ENCODE results near the gene DCC.

DCC gene

DNA sequence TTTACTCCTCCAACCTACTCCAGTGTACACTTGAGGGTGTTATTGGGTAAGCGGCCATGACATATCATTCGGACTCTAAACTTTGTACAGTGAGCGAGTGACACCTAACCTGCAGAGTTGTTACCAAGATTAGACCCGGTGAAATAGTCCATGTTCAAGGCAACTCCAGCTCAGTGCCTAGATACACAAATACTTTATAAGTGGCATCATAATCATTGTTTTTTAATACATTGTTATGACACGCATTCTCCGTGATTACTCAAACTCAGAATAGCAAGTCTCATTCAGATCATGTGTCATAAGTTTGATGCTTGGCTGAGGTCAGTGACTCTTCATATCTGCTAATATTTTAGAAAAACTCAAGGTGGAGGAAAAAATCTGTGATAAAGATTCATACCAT, 597.8 kb downstream of the DCC start:
- no peaks in the 10 kb centered on the region for H3K4me1 ChIP-seq
- no peak overlapping the region for H3K4me3 ChIP-seq (ENCODE audit: low read depth, low read length)
- no peaks in the 10 kb centered on the region for H3K36me3 ChIP-seq
- H3K27me3 ChIP-seq: no peaks in the 10 kb centered on the region
- no peaks in the 10 kb centered on the region for H3K9me3 ChIP-seq
- DNase-seq: no peak
- TF ChIP-seq, protein P1, sequence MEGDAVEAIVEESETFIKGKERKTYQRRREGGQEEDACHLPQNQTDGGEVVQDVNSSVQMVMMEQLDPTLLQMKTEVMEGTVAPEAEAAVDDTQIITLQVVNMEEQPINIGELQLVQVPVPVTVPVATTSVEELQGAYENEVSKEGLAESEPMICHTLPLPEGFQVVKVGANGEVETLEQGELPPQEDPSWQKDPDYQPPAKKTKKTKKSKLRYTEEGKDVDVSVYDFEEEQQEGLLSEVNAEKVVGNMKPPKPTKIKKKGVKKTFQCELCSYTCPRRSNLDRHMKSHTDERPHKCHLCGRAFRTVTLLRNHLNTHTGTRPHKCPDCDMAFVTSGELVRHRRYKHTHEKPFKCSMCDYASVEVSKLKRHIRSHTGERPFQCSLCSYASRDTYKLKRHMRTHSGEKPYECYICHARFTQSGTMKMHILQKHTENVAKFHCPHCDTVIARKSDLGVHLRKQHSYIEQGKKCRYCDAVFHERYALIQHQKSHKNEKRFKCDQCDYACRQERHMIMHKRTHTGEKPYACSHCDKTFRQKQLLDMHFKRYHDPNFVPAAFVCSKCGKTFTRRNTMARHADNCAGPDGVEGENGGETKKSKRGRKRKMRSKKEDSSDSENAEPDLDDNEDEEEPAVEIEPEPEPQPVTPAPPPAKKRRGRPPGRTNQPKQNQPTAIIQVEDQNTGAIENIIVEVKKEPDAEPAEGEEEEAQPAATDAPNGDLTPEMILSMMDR (IDR thresholded peaks at IDR 0.05; ENCODE audit: low read depth, low read length): no peak

- Histone ChIP-seq H3K4me1 (no peaks in the 10 kb centered on the region), H3K4me3 (ENCODE audit: low read depth, low read length) (no peak overlapping the region), H3K9me3 (no peaks in the 10 kb centered on the region), H3K27me3 (no peaks in the 10 kb centered on the region), H3K36me3 (no peaks in the 10 kb centered on the region)
- DNase-seq: no peak
- TF ChIP-seq, protein P1 (IDR thresholded peaks at IDR 0.05; ENCODE audit: low read depth, low read length): no peak
Measured at GRCh38 chr18:52945552-52945951, 605.6 kb downstream of the DCC start.

DNA sequence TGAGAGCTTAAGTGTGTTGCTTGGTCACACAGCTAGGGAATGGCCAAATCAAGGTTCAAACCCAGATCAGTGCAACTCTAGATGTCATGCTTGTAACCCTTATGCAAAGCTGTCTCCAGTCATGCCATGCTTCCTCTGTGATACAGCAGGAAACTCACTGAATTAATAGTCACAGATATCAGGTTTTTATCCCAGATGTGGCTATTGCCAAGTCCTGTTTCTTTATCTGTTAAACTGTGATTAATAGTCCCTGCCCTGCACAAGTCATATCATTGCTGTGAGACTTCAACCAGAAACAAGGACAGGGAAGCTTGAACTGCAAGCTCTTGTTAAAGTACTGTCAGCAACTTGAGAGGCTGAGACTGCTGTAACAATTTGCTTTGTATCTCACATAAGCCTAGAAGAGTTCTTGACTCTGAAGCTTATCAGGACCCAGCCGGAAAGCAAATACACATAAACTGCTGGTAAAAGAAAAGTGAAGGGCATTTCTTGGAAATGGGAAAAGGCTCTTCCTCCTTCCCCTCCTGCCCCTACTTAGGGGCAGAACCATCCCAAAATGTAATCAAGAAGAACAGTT, 609.0 kb downstream of the DCC start:
- no peak for DNase-seq
- Histone ChIP-seq H3K9me3 (no peaks in the 10 kb centered on the region), H3K4me1 (no peaks in the 10 kb centered on the region), H3K36me3 (no peaks in the 10 kb centered on the region), H3K4me3 (ENCODE audit: low read depth, low read length) (no peak overlapping the region), H3K27me3 (no peaks in the 10 kb centered on the region)
- TF ChIP-seq, protein P1 (IDR thresholded peaks at IDR 0.05; ENCODE audit: low read depth, low read length): no peak

GRCh38 chr18:52950155-52950554, 610.2 kb downstream of the DCC start:
- no peak for DNase-seq
- H3K4me1 ChIP-seq: no peaks in the 10 kb centered on the region
- H3K27me3 ChIP-seq: no peaks in the 10 kb centered on the region
- H3K36me3 ChIP-seq: no peaks in the 10 kb centered on the region
- no peaks in the 10 kb centered on the region for H3K9me3 ChIP-seq
- TF ChIP-seq, protein P1 (IDR thresholded peaks at IDR 0.05; ENCODE audit: low read depth, low read length): no peak
- no peak overlapping the region for H3K4me3 ChIP-seq (ENCODE audit: low read depth, low read length)

DNA sequence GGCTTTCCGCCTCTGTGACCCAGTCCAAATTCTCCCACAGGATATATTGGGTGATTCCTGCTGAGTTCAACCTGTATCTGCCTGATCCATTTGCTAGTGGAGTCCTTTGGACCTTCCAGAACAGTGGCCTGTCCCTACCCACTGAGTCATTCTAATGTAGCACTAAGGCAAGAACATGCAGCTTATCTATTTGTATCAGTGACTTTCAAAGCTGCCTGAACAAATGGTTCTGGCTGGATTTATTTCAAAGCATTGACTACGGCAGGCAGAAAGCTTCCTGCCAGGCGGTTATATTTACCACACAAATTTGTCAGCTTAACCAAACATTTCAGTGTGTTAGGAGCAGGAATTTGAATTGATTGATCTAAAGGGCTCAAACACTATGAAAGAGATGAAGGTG, 613.4 kb downstream of the DCC start:
- no peaks in the 10 kb centered on the region for H3K4me1 ChIP-seq
- H3K27me3 ChIP-seq: no peaks in the 10 kb centered on the region
- H3K36me3 ChIP-seq: no peaks in the 10 kb centered on the region
- no peaks in the 10 kb centered on the region for H3K9me3 ChIP-seq
- no peak overlapping the region for H3K4me3 ChIP-seq (ENCODE audit: low read depth, low read length)
- TF ChIP-seq, protein P1 (IDR thresholded peaks at IDR 0.05; ENCODE audit: low read depth, low read length): no peak
- no peak for DNase-seq

DNA sequence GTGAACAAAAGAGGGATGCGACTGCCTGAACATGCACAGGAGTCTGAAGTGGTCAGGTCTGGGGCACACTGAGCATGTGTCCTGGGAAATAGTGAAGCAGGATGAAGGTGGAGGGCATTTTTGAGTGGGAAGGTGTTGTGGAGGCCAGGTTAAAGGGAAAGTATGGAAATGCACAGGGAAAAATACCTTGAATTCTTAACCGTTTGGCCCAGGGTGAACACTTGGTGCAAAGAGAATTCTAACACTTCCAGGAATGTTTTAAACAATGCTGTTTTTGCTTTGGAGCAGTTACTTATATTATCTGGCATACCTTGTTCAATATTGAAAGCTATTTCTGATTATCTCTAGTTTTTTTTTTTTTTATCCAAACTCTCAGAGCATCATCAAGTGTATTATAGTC, 623.5 kb downstream of the DCC start:
- no peaks in the 10 kb centered on the region for H3K9me3 ChIP-seq
- no peak overlapping the region for H3K4me3 ChIP-seq (ENCODE audit: low read depth, low read length)
- no peaks in the 10 kb centered on the region for H3K36me3 ChIP-seq
- H3K4me1 ChIP-seq: no peaks in the 10 kb centered on the region
- TF ChIP-seq, protein P1 (IDR thresholded peaks at IDR 0.05; ENCODE audit: low read depth, low read length): no peak
- no peak for DNase-seq
- H3K27me3 ChIP-seq: no peaks in the 10 kb centered on the region

Measured in BE2C (cell line).